Measurements from ENCODE around the gene OR5K3. TPM values are rescaled to one million over a fixed set of nuclear protein-coding genes. Genes with fewer than 3 reads are reported as not detected.
"Not testable (repeated sequence)": the region's sequence is repeated elsewhere in the genome, so short reads cannot be mapped to it uniquely, and the experiment has no call there.

OR5K3 gene
- total and polyA plus RNA-seq, 8 donors: not detected

GRCh38 chr3:98388147-98388546, 2.3 kb upstream of the OR5K3 start:
- DNase-seq: no peak
- Histone ChIP-seq H3K9me3 (no peaks in the 10 kb centered on the region), H3K27me3 (no peaks in the 10 kb centered on the region), H3K4me1 (no peaks in the 10 kb centered on the region), H3K4me3 (no peak overlapping the region), H3K36me3 (no peaks in the 10 kb centered on the region), H3K27ac (no peak overlapping the region)
- 55 to 68% methylated on average over 2 of the region's 2 CpGs for WGBS, 2 donors
- no peak for FAIRE-seq
- no peak for ATAC-seq
- intact Hi-C loops (cut with DNase I): no loop called here
- TF ChIP-seq, protein P1, sequence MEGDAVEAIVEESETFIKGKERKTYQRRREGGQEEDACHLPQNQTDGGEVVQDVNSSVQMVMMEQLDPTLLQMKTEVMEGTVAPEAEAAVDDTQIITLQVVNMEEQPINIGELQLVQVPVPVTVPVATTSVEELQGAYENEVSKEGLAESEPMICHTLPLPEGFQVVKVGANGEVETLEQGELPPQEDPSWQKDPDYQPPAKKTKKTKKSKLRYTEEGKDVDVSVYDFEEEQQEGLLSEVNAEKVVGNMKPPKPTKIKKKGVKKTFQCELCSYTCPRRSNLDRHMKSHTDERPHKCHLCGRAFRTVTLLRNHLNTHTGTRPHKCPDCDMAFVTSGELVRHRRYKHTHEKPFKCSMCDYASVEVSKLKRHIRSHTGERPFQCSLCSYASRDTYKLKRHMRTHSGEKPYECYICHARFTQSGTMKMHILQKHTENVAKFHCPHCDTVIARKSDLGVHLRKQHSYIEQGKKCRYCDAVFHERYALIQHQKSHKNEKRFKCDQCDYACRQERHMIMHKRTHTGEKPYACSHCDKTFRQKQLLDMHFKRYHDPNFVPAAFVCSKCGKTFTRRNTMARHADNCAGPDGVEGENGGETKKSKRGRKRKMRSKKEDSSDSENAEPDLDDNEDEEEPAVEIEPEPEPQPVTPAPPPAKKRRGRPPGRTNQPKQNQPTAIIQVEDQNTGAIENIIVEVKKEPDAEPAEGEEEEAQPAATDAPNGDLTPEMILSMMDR (IDR thresholded peaks at IDR 0.05): no peak

GRCh38 chr3:98395101-98395500, 4.6 kb downstream of the OR5K3 start:
- DNase-seq (no peak), FAIRE-seq (no peak), ATAC-seq (no peak)
- no peaks in the 10 kb centered on the region for H3K4me1 ChIP-seq
- TF ChIP-seq, protein P1 (IDR thresholded peaks at IDR 0.05): no peak
- H3K9me3 ChIP-seq: no peaks in the 10 kb centered on the region
- H3K36me3 ChIP-seq: no peaks in the 10 kb centered on the region
- H3K27me3 ChIP-seq: no peaks in the 10 kb centered on the region
- no peak overlapping the region for H3K27ac ChIP-seq
- H3K4me3 ChIP-seq: no peak overlapping the region
- intact Hi-C loops (cut with DNase I): no loop called here

GRCh38 chr3:98396482-98396881, 6.0 kb downstream of the OR5K3 start:
- FAIRE-seq; intact Hi-C loops (cut with DNase I); H3K27ac ChIP-seq; H3K27me3 ChIP-seq; H3K36me3 ChIP-seq; DNase-seq; H3K9me3 ChIP-seq; ATAC-seq; H3K4me1 ChIP-seq; H3K4me3 ChIP-seq: not testable (repeated sequence)
- 74 to 87% methylated on average over 3 to 4 of the region's 4 CpGs for WGBS, 2 donors

- DNase-seq (no peak), ATAC-seq (no peak), FAIRE-seq (no peak)
- intact Hi-C loops (cut with DNase I): no loop called here
- Histone ChIP-seq H3K9me3 (no peaks in the 10 kb centered on the region), H3K4me1 (no peaks in the 10 kb centered on the region), H3K27me3 (no peaks in the 10 kb centered on the region), H3K27ac (no peak overlapping the region), H3K4me3 (no peak overlapping the region), H3K36me3 (no peaks in the 10 kb centered on the region)
- TF ChIP-seq, protein P1 (IDR thresholded peaks at IDR 0.05): no peak
These were observed 8.0 kb downstream of the OR5K3 start for GRCh38 chr3:98398513-98398912.

DNA sequence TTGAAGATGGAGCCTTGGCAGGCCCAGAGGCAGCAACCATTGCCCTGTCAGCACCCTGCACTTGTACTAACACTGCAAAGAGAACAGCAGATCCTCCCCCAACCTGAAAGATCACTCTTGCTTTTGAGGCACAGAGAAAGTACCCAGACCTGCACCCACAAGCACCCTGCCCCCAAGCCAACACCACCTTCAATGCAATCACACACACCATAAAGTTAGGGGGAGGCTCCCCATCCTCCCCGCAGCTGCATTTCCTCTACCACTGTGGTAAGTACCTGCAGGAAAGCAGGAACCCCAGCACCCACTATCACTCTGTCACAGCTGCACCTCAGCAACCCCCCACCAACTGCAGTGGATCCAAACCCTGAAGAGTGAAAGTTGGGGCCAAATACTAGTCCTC, 12.0 kb downstream of the OR5K3 start:
- H3K4me1 ChIP-seq: no peaks in the 10 kb centered on the region
- 80 to 94% methylated on average over 1 of the region's 1 CpG for WGBS, 2 donors
- no peak for DNase-seq
- no peak overlapping the region for H3K27ac ChIP-seq
- no peaks in the 10 kb centered on the region for H3K36me3 ChIP-seq
- TF ChIP-seq, protein P1 (IDR thresholded peaks at IDR 0.05): no peak
- H3K4me3 ChIP-seq: no peak overlapping the region
- no peak for ATAC-seq
- intact Hi-C loops (cut with DNase I): no loop called here
- no peaks in the 10 kb centered on the region for H3K27me3 ChIP-seq
- FAIRE-seq: no peak
- H3K9me3 ChIP-seq: no peaks in the 10 kb centered on the region

GRCh38 chr3:98404010-98404409, 13.5 kb downstream of the OR5K3 start:
- Histone ChIP-seq H3K27me3 (no peaks in the 10 kb centered on the region), H3K27ac (no peak overlapping the region), H3K4me3 (no peak overlapping the region), H3K4me1 (no peaks in the 10 kb centered on the region), H3K9me3 (no peaks in the 10 kb centered on the region), H3K36me3 (no peaks in the 10 kb centered on the region)
- no peak for ATAC-seq
- no peak for DNase-seq
- no peak for FAIRE-seq
- intact Hi-C loops (cut with DNase I): no loop called here
- TF ChIP-seq, protein P1 (IDR thresholded peaks at IDR 0.05): no peak

Measured in pancreas (tissue), 10 donors.